WTC11 (cell line): ENCODE measurements around the gene CER1.

ENCODE experiments used
- FOXP1 ChIP-seq: sonication (generic); formaldehyde crosslinking; IDR thresholded peaks from 2 replicates; pipeline ENCODE4 v1.8.0; 2022; ENCODE audit warnings: missing genetic modification reagents, mild to moderate bottlenecking, moderate library complexity, borderline replicate concordance
- GRHL2 ChIP-seq: fragments of 250-450 bp; sonication (Bioruptor Pico); IDR thresholded peaks from 2 replicates; pipeline ENCODE4 v1.8.0; 2022; ENCODE audit warnings: mild to moderate bottlenecking, moderate library complexity; ENCODE audit not compliant: insufficient replicate concordance, severe bottlenecking
- GTF2I ChIP-seq: fragments of 250-450 bp; sonication (Bioruptor Pico); conservative IDR thresholded peaks from 2 replicates; pipeline ENCODE4 v1.4.0; 2021; ENCODE audit warnings: mild to moderate bottlenecking
- TF ChIP-seq, protein P1 (sequence below): sonication (generic); formaldehyde crosslinking; conservative IDR thresholded peaks from 2 replicates; pipeline ENCODE4 v1.8.1; 2022; ENCODE audit warnings: mild to moderate bottlenecking, missing genetic modification reagents
- TF ChIP-seq, protein P2 (sequence below): fragments of 200-600 bp; IDR thresholded peaks from 2 replicates; pipeline ENCODE4 v1.8.0; 2022; ENCODE audit warnings: antibody characterized with exemption

DNA sequence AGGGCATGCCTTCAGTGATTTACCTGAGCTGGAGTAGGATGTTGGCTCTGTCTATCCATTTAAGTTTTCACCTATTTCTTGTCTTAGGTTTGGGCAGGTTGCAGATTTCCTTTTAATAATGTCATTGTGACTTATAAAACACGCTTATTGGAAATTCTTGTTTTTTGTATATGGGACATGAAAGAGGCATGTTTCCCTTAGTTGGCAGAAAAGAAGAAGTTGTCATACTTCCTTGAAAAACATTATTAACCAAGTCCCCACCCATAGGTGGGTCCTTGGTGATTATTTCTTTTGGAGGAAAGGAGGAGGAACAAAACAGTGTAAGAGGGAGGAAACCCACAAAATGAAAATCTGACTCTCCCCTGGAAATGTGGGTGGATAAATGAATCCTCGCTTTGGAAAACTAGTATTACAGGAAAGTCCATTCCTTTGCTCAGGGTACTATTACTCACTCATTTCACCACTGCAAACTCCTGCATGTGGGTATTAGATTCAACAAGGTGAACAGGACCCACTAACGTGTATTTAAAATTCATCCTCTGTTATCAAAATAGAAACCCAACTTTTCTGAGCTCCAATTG lies 9.3 kb downstream of the CER1 start:
- TF ChIP-seq GTF2I (CRISPR knock-in tag) = no peak
- TF ChIP-seq, protein P1, sequence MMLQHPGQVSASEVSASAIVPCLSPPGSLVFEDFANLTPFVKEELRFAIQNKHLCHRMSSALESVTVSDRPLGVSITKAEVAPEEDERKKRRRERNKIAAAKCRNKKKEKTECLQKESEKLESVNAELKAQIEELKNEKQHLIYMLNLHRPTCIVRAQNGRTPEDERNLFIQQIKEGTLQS = no peak
- no peak for TF ChIP-seq GRHL2 (CRISPR knock-in tag)
- no peak for TF ChIP-seq FOXP1 (CRISPR knock-in tag)
- TF ChIP-seq, protein P2, sequence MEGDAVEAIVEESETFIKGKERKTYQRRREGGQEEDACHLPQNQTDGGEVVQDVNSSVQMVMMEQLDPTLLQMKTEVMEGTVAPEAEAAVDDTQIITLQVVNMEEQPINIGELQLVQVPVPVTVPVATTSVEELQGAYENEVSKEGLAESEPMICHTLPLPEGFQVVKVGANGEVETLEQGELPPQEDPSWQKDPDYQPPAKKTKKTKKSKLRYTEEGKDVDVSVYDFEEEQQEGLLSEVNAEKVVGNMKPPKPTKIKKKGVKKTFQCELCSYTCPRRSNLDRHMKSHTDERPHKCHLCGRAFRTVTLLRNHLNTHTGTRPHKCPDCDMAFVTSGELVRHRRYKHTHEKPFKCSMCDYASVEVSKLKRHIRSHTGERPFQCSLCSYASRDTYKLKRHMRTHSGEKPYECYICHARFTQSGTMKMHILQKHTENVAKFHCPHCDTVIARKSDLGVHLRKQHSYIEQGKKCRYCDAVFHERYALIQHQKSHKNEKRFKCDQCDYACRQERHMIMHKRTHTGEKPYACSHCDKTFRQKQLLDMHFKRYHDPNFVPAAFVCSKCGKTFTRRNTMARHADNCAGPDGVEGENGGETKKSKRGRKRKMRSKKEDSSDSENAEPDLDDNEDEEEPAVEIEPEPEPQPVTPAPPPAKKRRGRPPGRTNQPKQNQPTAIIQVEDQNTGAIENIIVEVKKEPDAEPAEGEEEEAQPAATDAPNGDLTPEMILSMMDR = no peak
